Keratinocyte (primary cell): ENCODE measurements around the gene CBLL1. TPM values are rescaled to one million over a fixed set of nuclear protein-coding genes. Genes with fewer than 3 reads are reported as not detected.

Experiments
- DNase-seq: peaks from one replicate; pipeline ENCODE4 v3.0.0-alpha.2; 2011; ENCODE audit warnings: low read depth, missing footprints, low spot score
- FAIRE-seq: peaks from 2 replicates; lab custom pipeline; 2011; peaks lifted over from hg19 to GRCh38; lab: Jason Lieb, UNC
- H2AFZ ChIP-seq: 2 replicates; pipeline ENCODE4 v1.6.0; 2012; ENCODE audit warnings: low read length, control low read depth, inconsistent platforms; ENCODE audit not compliant: control insufficient read depth
- H3K27ac ChIP-seq: 2 replicates; pipeline ENCODE4 v1.5.1; 2011; ENCODE audit warnings: low read length; ENCODE audit not compliant: control insufficient read depth, insufficient read depth
- H3K27me3 ChIP-seq: 3 replicates; pipeline ENCODE4 v1.6.0; 2011; ENCODE audit warnings: low read length; ENCODE audit not compliant: control insufficient read depth, insufficient read depth; ENCODE audit errors: extremely low read depth
- H3K36me3 ChIP-seq, 2 experiments: 2 replicates in 1 of 2; 3 replicates in 1 of 2; pipeline ENCODE4 v1.5.1; 2011; ENCODE audit warnings: low read length in 2 of 2, mild to moderate bottlenecking in 1 of 2; ENCODE audit not compliant: control insufficient read depth in 2 of 2, insufficient read depth in 2 of 2; ENCODE audit errors: extremely low read depth in 1 of 2
- H3K4me1 ChIP-seq: 3 replicates; pipeline ENCODE4 v1.5.1; 2011; ENCODE audit warnings: low read length; ENCODE audit not compliant: control insufficient read depth, insufficient read depth; ENCODE audit errors: extremely low read depth
- H3K4me2 ChIP-seq: 3 replicates; pipeline ENCODE4 v1.6.0; 2011; ENCODE audit warnings: low read depth, low read length; ENCODE audit not compliant: control insufficient read depth, insufficient read depth; ENCODE audit errors: extremely low read depth
- H3K4me3 ChIP-seq, 3 experiments: fragments of 200-600 bp in 1 of 3; sonication (generic) in 1 of 3; 2 replicates in 2 of 3; 3 replicates in 1 of 3; pipeline ENCODE4 v1.5.1; 2011 to 2016; ENCODE audit warnings: low read length in 3 of 3, mild to moderate bottlenecking in 3 of 3, control low read depth in 2 of 3, inconsistent platforms in 1 of 3, low read depth in 1 of 3, mixed read lengths in 1 of 3, mixed run types in 1 of 3, moderate library complexity in 1 of 3; ENCODE audit not compliant: control insufficient read depth in 2 of 3, insufficient read depth in 2 of 3; ENCODE audit errors: extremely low read depth in 1 of 3
- H3K79me2 ChIP-seq: 2 replicates; pipeline ENCODE4 v1.6.0; 2012; ENCODE audit warnings: low read length; ENCODE audit not compliant: control insufficient read depth, insufficient read depth
- H3K9ac ChIP-seq: 3 replicates; pipeline ENCODE4 v1.6.0; 2011; ENCODE audit warnings: low read length; ENCODE audit not compliant: control insufficient read depth, insufficient read depth; ENCODE audit errors: extremely low read depth
- H3K9me1 ChIP-seq: 3 replicates; pipeline ENCODE4 v1.6.0; 2011; ENCODE audit warnings: low read length; ENCODE audit not compliant: control insufficient read depth, insufficient read depth; ENCODE audit errors: extremely low read depth
- H3K9me3 ChIP-seq: 2 replicates; pipeline ENCODE4 v1.5.1; 2012; ENCODE audit warnings: low read depth, low read length; ENCODE audit not compliant: control insufficient read depth
- H4K20me1 ChIP-seq: 3 replicates; pipeline ENCODE4 v1.6.0; 2011; ENCODE audit warnings: low read length; ENCODE audit not compliant: control insufficient read depth, insufficient read depth; ENCODE audit errors: extremely low read depth
- EZH2 ChIP-seq: IDR thresholded peaks from one replicate; pipeline ENCODE4 v1.6.1; 2012; ENCODE audit warnings: inconsistent platforms, mild to moderate bottlenecking, low read length, moderate library complexity
- dilution Hi-C: fragments of 300-500 bp; cut with MboI; formaldehyde crosslinking; loops from one replicate; pipeline ENCODE4 v1.7.0; 2020; ENCODE audit warnings: low sequenced_read_pairs; ENCODE audit not compliant: extremely low pct_ligation_motif_present
- polyA plus RNA-seq, 5 experiments: library from polyadenylated mRNA; depleted of rRNA in 3 of 5; stranded (reverse) in 3 of 5; stranded (forward) in 1 of 5; unstranded in 1 of 5; fragments of >200 nt; gene quantifications; 1 replicate in 1 of 5; 2 replicates in 3 of 5; 3 replicates in 1 of 5; pipeline versions ENCODE4 v1.2.1 to v1.2.3, GENCODE V29; 2011 to 2012; ENCODE audit warnings: missing spikeins in 2 of 5, low read depth in 1 of 5, low replicate concordance in 1 of 5
- TF ChIP-seq, protein P1 (sequence below), 3 experiments: IDR thresholded peaks in 1 of 3; conservative IDR thresholded peaks in 1 of 3; optimal IDR thresholded peaks in 1 of 3; 2 replicates in 2 of 3; 3 replicates in 1 of 3; pipeline versions ENCODE3 to v1.5.1; 2011; ENCODE audit warnings: low read length in 3 of 3, mild to moderate bottlenecking in 3 of 3, moderate library complexity in 2 of 3, control low read depth in 1 of 3, inconsistent platforms in 1 of 3; ENCODE audit not compliant: insufficient read depth in 2 of 3; ENCODE audit errors: extremely low read depth in 1 of 3

Gene CBLL1
- polyA plus RNA-seq, 1 donor (not counting 4 experiments of a cell fraction or from before 2014, with no cell fraction given), result 15.3 TPM

DNA sequence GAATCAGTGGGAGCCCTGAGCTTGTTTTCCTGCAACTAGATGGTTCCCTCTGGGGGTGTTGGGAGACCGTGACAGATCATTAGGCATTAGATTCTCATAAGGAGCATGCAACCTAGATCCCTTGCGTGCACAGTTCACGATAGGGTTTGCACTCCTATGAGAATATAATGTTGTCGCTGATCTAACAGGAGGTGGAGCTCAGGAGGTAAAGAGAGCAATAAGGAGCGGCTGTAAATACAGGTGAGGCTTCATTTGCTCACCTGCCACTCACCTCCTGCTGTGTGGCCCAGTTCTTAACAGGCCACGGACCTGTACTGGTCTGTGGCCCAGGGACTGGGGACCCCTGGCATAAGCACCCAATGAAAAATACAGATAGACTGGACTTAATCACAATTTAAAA, 48.4 kb downstream of the CBLL1 start:
- Histone ChIP-seq H3K9me1 (no peaks in the 10 kb centered on the region), H3K27me3 (peaks cover 3% of the 10 kb centered on the region), H3K9ac (no peak overlapping the region), H3K36me3 (no peaks in the 10 kb centered on the region), H3K4me1 (no peaks in the 10 kb centered on the region), H3K27ac (no peak overlapping the region), H4K20me1 (no peaks in the 10 kb centered on the region), H3K4me3 (no peak overlapping the region), H3K9me3 (no peaks in the 10 kb centered on the region), H3K79me2 (no peaks in the 10 kb centered on the region), H3K4me2 (no peak overlapping the region), H2AFZ (no peak overlapping the region)
- dilution Hi-C loops, result no loop called here
- DNase-seq (no peak), FAIRE-seq (no peak)
- TF ChIP-seq EZH2, result no peak
- TF ChIP-seq, protein P1, sequence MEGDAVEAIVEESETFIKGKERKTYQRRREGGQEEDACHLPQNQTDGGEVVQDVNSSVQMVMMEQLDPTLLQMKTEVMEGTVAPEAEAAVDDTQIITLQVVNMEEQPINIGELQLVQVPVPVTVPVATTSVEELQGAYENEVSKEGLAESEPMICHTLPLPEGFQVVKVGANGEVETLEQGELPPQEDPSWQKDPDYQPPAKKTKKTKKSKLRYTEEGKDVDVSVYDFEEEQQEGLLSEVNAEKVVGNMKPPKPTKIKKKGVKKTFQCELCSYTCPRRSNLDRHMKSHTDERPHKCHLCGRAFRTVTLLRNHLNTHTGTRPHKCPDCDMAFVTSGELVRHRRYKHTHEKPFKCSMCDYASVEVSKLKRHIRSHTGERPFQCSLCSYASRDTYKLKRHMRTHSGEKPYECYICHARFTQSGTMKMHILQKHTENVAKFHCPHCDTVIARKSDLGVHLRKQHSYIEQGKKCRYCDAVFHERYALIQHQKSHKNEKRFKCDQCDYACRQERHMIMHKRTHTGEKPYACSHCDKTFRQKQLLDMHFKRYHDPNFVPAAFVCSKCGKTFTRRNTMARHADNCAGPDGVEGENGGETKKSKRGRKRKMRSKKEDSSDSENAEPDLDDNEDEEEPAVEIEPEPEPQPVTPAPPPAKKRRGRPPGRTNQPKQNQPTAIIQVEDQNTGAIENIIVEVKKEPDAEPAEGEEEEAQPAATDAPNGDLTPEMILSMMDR (optimal IDR thresholded peaks at IDR 0.05 in 1 of 3, IDR thresholded peaks at IDR 0.05 in 1 of 3, conservative IDR thresholded peaks at IDR 0.05 in 1 of 3; ENCODE audit: extremely low read depth in 1 of 3, insufficient read depth in 2 of 3, low read length in 3 of 3), result no peak

DNA sequence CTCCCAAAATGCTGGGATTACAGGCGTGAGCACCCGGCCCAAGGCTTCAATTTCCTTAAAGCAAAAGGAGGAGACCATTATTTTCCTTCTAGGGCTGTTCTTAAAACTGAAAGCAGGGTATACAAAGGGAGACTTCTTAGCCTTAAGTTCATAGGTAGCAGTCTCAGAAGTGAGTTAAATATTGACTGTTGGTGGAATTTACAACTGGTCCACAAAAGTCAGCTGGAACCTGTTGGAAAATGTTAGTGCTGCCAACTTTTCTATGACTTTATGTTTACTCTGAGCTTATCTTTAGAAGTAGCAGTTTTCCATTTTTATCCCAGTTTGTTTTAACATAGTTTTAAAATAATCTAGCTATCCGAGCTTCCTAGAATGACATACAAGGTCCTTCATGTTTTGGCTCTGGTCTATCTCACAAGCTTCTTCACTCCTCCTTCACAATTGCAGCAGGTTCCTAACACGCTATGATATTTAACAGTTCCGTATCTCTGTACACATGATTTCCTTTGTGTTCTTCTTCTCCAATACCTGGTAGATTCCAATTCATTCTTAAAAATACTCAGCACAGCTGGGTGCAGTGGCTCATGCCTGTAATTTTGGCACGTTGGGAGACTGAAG, 55.8 kb downstream of the CBLL1 start:
- Histone ChIP-seq H3K27me3 (peaks cover 4% of the 10 kb centered on the region), H4K20me1 (no peaks in the 10 kb centered on the region), H3K27ac (no peak overlapping the region), H3K4me2 (no peak overlapping the region), H3K9ac (no peak overlapping the region), H3K9me3 (no peaks in the 10 kb centered on the region), H3K4me1 (no peaks in the 10 kb centered on the region), H3K36me3 (no peaks in the 10 kb centered on the region), H2AFZ (no peak overlapping the region), H3K79me2 (no peaks in the 10 kb centered on the region), H3K4me3 (no peak overlapping the region), H3K9me1 (no peaks in the 10 kb centered on the region)
- no peak for TF ChIP-seq EZH2
- TF ChIP-seq, protein P1 (optimal IDR thresholded peaks at IDR 0.05 in 1 of 3, IDR thresholded peaks at IDR 0.05 in 1 of 3, conservative IDR thresholded peaks at IDR 0.05 in 1 of 3; ENCODE audit: extremely low read depth in 1 of 3, insufficient read depth in 2 of 3, low read length in 3 of 3), result no peak
- FAIRE-seq, result no peak
- dilution Hi-C loops, result no loop called here
- DNase-seq, result no peak
